Mesendoderm (in vitro differentiated cells): ENCODE data around the gene CAMK2G.
A peak's percentile ranks its signal among the peaks of the same experiment; 100 is the strongest.

Experiments
- DNase-seq: peaks from one replicate; pipeline ENCODE4 v3.0.0; 2013
- H2AK5ac ChIP-seq: 2 replicates; pipeline ENCODE4 v1.6.1; 2013; ENCODE audit warnings: low read length, inconsistent platforms
- H2BK120ac ChIP-seq: 2 replicates; pipeline ENCODE4 v1.6.1; 2013; ENCODE audit warnings: low read depth, mild to moderate bottlenecking, low read length, moderate library complexity, mixed read lengths
- H2BK15ac ChIP-seq: replicated peaks from 2 replicates; pipeline ENCODE4 v1.6.1; 2013; ENCODE audit warnings: low read depth, mild to moderate bottlenecking, moderate library complexity
- H2BK5ac ChIP-seq: 2 replicates; pipeline ENCODE4 v1.6.1; 2013; ENCODE audit warnings: low read length, inconsistent platforms
- H3K18ac ChIP-seq: 2 replicates; pipeline ENCODE4 v1.6.1; 2013; ENCODE audit warnings: mild to moderate bottlenecking, low read length, mixed read lengths
- H3K23ac ChIP-seq: one replicate; pipeline ENCODE4 v1.6.1; 2013; ENCODE audit warnings: low read length
- H3K27ac ChIP-seq: 2 replicates; pipeline ENCODE4 v1.5.1; 2013; ENCODE audit warnings: low read depth, mild to moderate bottlenecking, inconsistent platforms, low read length, moderate library complexity
- H3K27me3 ChIP-seq: 2 replicates; pipeline ENCODE4 v1.6.1; 2013; ENCODE audit warnings: low read length, control low read depth, mild to moderate bottlenecking, inconsistent platforms; ENCODE audit not compliant: insufficient read depth, poor library complexity
- H3K36me3 ChIP-seq: 2 replicates; pipeline ENCODE4 v1.6.1; 2013; ENCODE audit warnings: low read length, inconsistent platforms; ENCODE audit not compliant: control insufficient read depth, insufficient read depth
- H3K4ac ChIP-seq: one replicate; pipeline ENCODE4 v1.6.1; 2013; ENCODE audit warnings: low read depth, mild to moderate bottlenecking, low read length, moderate library complexity
- H3K4me1 ChIP-seq: 2 replicates; pipeline ENCODE4 v1.6.1; 2013; ENCODE audit warnings: low read depth, low read length, inconsistent platforms; ENCODE audit not compliant: control insufficient read depth
- H3K4me2 ChIP-seq: 2 replicates; pipeline ENCODE4 v1.6.1; 2013; ENCODE audit warnings: low read length
- H3K4me3 ChIP-seq: 2 replicates; pipeline ENCODE4 v1.5.1; 2013; ENCODE audit warnings: mild to moderate bottlenecking, low read length
- H3K56ac ChIP-seq: one replicate; pipeline ENCODE4 v1.6.1; 2013; ENCODE audit warnings: low read length
- H3K79me1 ChIP-seq: 2 replicates; pipeline ENCODE4 v1.6.1; 2013; ENCODE audit warnings: low read length, inconsistent platforms
- H3K79me2 ChIP-seq: 2 replicates; pipeline ENCODE4 v1.6.1; 2013; ENCODE audit warnings: mild to moderate bottlenecking, low read length; ENCODE audit not compliant: control insufficient read depth, insufficient read depth
- H3K9ac ChIP-seq: 2 replicates; pipeline ENCODE4 v1.6.1; 2013; ENCODE audit warnings: low read length, inconsistent platforms
- H4K5ac ChIP-seq: one replicate; pipeline ENCODE4 v1.6.1; 2013; ENCODE audit warnings: low read length
- H4K8ac ChIP-seq: one replicate; pipeline ENCODE4 v1.6.1; 2013; ENCODE audit warnings: low read depth, mild to moderate bottlenecking, control low read depth, low read length, moderate library complexity
- WGBS: extraction: QIAGEN DNeasy Blood & Tissue Kit; methylation state at CpG from one replicate; pipeline ENCODE4 v1.1.7; 2013; ENCODE audit warnings: low lambda C conversion rate, missing lambda C conversion rate; ENCODE audit not compliant: insufficient coverage; ENCODE audit errors: extremely low coverage; 5-methylcytosine and 5-hydroxymethylcytosine counted together

The CAMK2G gene

DNA sequence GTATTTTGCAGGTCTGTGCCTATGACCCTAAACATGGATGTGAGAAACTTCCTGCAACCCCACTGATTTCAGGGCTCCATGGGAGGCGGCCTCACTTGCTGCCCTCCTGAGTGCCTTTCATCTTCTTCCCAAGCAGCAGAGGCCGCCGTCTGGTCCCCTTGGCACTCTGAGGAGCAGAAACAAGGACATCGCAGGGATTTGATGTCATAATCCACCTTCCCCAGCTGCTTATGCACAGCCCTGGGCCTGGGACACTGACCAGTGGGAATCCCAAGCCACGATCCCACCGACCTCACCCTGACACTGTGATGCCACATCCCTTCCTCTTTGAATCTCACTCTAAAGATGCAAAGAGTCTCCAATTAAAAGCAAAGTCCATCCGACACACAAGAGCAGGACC is 7.7 kb downstream of the CAMK2G start:
- no peak overlapping the region for H4K8ac ChIP-seq
- H3K27ac ChIP-seq: no peak overlapping the region
- no peaks in the 10 kb centered on the region for H3K36me3 ChIP-seq
- H3K27me3 ChIP-seq: no peaks in the 10 kb centered on the region
- no peak overlapping the region for H2AK5ac ChIP-seq
- H4K5ac ChIP-seq: no peak overlapping the region
- no peak overlapping the region for H3K23ac ChIP-seq
- no peak overlapping the region for H3K4me2 ChIP-seq
- H3K18ac ChIP-seq: no peak overlapping the region
- no peaks in the 10 kb centered on the region for H3K4me1 ChIP-seq
- H2BK120ac ChIP-seq: no peak overlapping the region
- no peak overlapping the region for H3K56ac ChIP-seq
- H3K79me2 ChIP-seq: no peaks in the 10 kb centered on the region
- H3K4ac ChIP-seq: no peak overlapping the region
- no peak for DNase-seq
- H3K79me1 ChIP-seq: peaks cover 10% of the 10 kb centered on the region
- H3K4me3 ChIP-seq: no peak overlapping the region
- H2BK5ac ChIP-seq: no peak overlapping the region
- no CpG with 5 or more reads among the region's 7 CpGs for WGBS
- no peak overlapping the region for H2BK15ac ChIP-seq
- no peak overlapping the region for H3K9ac ChIP-seq

DNA sequence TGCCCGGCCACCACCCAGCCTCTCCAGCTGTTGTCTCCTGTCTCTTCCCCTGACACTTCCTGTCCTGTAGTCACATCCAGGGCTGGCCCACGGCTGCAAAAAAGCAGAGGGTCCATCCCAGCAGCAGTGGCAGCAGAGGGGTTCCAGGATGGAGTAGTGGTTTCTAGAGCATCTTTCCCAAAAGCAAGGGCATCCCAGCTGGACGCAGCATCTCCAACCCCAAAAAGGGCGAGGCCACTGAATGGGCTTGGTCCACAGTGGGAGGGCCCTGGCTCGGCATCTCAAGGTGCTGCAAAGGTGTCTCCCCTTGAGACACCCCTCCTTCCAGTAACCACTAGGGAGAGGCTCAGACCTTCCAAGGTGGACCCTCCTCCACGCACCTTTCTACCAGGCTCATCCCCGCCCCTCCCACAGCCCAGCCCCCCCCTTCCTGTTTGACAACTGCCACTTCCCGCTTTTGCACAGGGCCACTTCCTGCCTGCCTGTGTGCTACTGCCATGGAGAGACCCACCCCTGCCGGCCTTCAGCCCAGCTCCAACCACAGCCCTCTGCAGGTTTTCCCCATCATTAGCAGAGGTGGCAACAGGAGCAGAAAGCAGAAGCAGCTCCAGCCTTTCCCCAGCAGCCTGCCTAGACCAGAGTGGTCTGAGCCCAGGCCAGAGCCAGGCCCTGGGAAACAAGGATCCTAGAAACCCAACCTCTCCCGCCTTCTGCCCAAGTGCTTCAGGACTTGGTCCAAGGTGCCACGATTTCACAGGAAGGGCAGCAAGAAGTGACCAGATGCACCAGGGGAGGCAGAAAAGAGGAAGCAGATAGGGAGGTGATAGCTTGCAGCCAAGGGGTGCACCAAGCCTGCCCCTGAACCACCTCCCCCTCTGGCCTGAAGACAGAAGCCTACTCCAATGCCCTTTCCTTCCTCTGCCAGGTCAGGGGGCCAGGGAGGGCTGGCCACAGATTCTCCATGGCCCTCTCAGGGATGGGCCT is 8.6 kb downstream of the CAMK2G start:
- Histone ChIP-seq H3K4me2 (no peak overlapping the region), H3K23ac (no peak overlapping the region), H3K79me1 (peaks cover 9% of the 10 kb centered on the region), H2BK5ac (no peak overlapping the region), H3K79me2 (no peaks in the 10 kb centered on the region), H2BK15ac (no peak overlapping the region), H3K4me3 (no peak overlapping the region), H3K36me3 (no peaks in the 10 kb centered on the region), H3K4ac (no peak overlapping the region), H3K4me1 (no peaks in the 10 kb centered on the region), H3K18ac (no peak overlapping the region), H3K27me3 (no peaks in the 10 kb centered on the region), H4K5ac (no peak overlapping the region), H3K27ac (no peak overlapping the region), H3K9ac (no peak overlapping the region), H2AK5ac (no peak overlapping the region), H2BK120ac (no peak overlapping the region), H4K8ac (no peak overlapping the region), H3K56ac (peak overlapping the region; percentile 17)
- no CpG with 5 or more reads among the region's 11 CpGs for WGBS
- DNase-seq: peak; percentile 52

GRCh38 chr10:73865107-73865458 is 9.3 kb downstream of the CAMK2G start:
- Histone ChIP-seq H3K4me3 (no peak overlapping the region), H2BK120ac (no peak overlapping the region)

GRCh38 chr10:73864229-73864628 is 10.1 kb downstream of the CAMK2G start:
- no peak overlapping the region for H3K56ac ChIP-seq
- no peak overlapping the region for H2AK5ac ChIP-seq
- no peak overlapping the region for H3K4me3 ChIP-seq
- H2BK5ac ChIP-seq: no peak overlapping the region
- peaks cover 7% of the 10 kb centered on the region for H3K79me1 ChIP-seq
- H2BK120ac ChIP-seq: no peak overlapping the region
- H2BK15ac ChIP-seq: no peak overlapping the region
- H3K36me3 ChIP-seq: peaks cover 2% of the 10 kb centered on the region
- H4K8ac ChIP-seq: no peak overlapping the region
- WGBS: no CpG with 5 or more reads among the region's 4 CpGs
- no peak for DNase-seq
- no peak overlapping the region for H3K18ac ChIP-seq
- no peak overlapping the region for H3K27ac ChIP-seq
- H3K4me2 ChIP-seq: no peak overlapping the region
- no peaks in the 10 kb centered on the region for H3K4me1 ChIP-seq
- no peak overlapping the region for H3K23ac ChIP-seq
- H4K5ac ChIP-seq: no peak overlapping the region
- no peak overlapping the region for H3K4ac ChIP-seq
- H3K9ac ChIP-seq: no peak overlapping the region
- no peaks in the 10 kb centered on the region for H3K79me2 ChIP-seq
- H3K27me3 ChIP-seq: no peaks in the 10 kb centered on the region

More at GRCh38 chr10:73865107-73865458, 9.3 kb downstream of the CAMK2G start:
- Histone ChIP-seq H2AK5ac (no peak overlapping the region), H3K27ac (no peak overlapping the region), H3K79me1 (peaks cover 7% of the 10 kb centered on the region), H4K5ac (no peak overlapping the region), H3K36me3 (peaks cover 2% of the 10 kb centered on the region), H3K4ac (no peak overlapping the region), H2BK5ac (no peak overlapping the region), H3K79me2 (no peaks in the 10 kb centered on the region), H3K9ac (no peak overlapping the region), H3K4me1 (no peaks in the 10 kb centered on the region), H2BK15ac (no peak overlapping the region), H4K8ac (no peak overlapping the region), H3K27me3 (no peaks in the 10 kb centered on the region), H3K23ac (no peak overlapping the region), H3K4me2 (no peak overlapping the region), H3K56ac (no peak overlapping the region), H3K18ac (no peak overlapping the region)
- no peak for DNase-seq
- no CpG with 5 or more reads among the region's 8 CpGs for WGBS

DNA sequence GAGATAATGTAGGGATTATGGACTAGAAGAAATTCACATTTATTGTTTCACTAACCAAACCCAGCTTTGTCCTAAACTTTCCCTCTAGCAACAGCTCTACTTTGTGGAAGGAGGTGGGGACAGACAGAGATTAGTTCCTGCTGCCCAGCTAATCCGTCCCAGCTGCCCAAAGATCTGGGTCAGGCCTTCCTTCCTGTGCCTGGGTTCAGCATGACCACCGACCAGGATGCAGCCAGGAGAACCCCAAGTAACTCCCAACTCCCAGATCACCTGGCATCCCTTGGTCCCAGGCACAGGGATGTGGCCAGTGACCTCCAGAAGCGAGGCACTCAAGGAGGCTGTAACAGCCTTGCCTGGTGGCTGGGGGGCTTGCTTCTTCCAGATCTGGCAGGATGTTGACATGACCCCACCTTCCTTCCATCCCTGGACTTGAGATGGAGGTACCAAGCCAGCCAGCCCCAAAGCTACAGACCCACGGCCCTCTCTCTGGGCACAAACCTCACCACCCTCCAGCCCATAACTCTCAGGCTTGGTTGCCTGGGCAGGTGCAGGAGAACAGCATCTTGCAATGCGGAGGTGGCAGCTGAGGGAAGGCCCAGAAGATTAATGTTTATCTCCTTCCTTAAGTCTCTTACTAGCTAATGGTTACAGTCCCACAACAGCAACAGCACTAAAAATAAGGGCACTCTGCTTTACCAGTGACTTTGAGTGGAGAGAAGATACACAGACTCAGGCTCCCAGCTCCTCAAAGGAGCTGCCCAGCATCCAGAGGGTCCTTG is 11.1 kb downstream of the CAMK2G start:
- WGBS: no CpG with 5 or more reads among the region's 5 CpGs
- no peak overlapping the region for H3K4me3 ChIP-seq
- no peak overlapping the region for H4K5ac ChIP-seq
- no peaks in the 10 kb centered on the region for H3K4me1 ChIP-seq
- H3K79me1 ChIP-seq: peaks cover 7% of the 10 kb centered on the region
- no peak overlapping the region for H4K8ac ChIP-seq
- no peak for DNase-seq
- no peak overlapping the region for H3K9ac ChIP-seq
- H3K18ac ChIP-seq: no peak overlapping the region
- H3K4me2 ChIP-seq: no peak overlapping the region
- H3K23ac ChIP-seq: no peak overlapping the region
- H3K79me2 ChIP-seq: no peaks in the 10 kb centered on the region
- H3K27ac ChIP-seq: no peak overlapping the region
- no peak overlapping the region for H2BK120ac ChIP-seq
- peaks cover 2% of the 10 kb centered on the region for H3K36me3 ChIP-seq
- H3K27me3 ChIP-seq: no peaks in the 10 kb centered on the region
- H2AK5ac ChIP-seq: no peak overlapping the region
- H3K4ac ChIP-seq: no peak overlapping the region
- no peak overlapping the region for H3K56ac ChIP-seq
- no peak overlapping the region for H2BK5ac ChIP-seq
- H2BK15ac ChIP-seq: no peak overlapping the region
